C4-2B (cell line): Measurements from ENCODE around the gene AGPAT3.

Experiments
- CTCF ChIP-seq: fragments of 450-650 bp; conservative IDR thresholded peaks from 2 replicates; pipeline ENCODE4 v1.5.1; 2017; ENCODE audit warnings: mild to moderate bottlenecking
- ZFX ChIP-seq: fragments of 450-650 bp; IDR thresholded peaks from 2 replicates; pipeline ENCODE4 v1.6.1; 2017

GRCh38 chr21:43978060-43978459, 113.0 kb downstream of the AGPAT3 start:
- TF ChIP-seq CTCF, result no peak
- no peak for TF ChIP-seq ZFX
